ENCODE results near the gene PEAR1. TPM values are rescaled to one million over a fixed set of nuclear protein-coding genes. Genes with fewer than 3 reads are reported as not detected.
A peak's percentile ranks its signal among the peaks of the same experiment; 100 is the strongest.

The PEAR1 gene
- total and polyA plus RNA-seq, 2 donors: 0.61 to 2.5 TPM

DNA sequence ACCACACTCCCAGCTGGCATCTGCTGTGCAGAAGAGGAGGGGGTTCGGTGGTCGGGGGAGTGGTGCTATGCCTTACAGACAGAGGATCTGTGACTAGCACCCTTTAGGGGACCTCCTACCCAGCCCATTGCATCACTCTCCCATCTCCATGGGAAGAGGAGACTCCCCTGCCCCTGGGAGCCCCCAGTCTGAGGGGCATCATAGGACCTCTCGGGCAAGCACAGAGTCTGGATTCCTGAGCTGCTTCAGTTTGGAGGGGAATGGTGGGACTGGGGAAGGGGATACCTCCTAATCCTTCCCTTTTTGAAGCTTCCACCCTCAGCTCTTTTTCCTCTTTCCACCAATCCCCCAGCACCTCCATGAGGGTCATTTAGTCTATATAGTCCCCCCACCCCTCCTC, 36.0 kb upstream of the PEAR1 start:
- peaks cover 58 to 95% of the 10 kb centered on the region in 2 donors for H3K27me3 ChIP-seq (ENCODE audit: control insufficient read depth in 2 of 2, insufficient read depth in 1 of 2, low read length in 1 of 2)
- H3K9me3 ChIP-seq (ENCODE audit: control insufficient read depth in 2 of 2, insufficient read depth in 1 of 2, low read length in 1 of 2): peaks cover 0 to 11% of the 10 kb centered on the region in 2 donors
- H3K27ac ChIP-seq (ENCODE audit: low read depth in 1 of 2, low read length in 1 of 2): no peak overlapping the region
- no peaks in the 10 kb centered on the region for H3K36me3 ChIP-seq (ENCODE audit: control insufficient read depth in 2 of 2, insufficient read depth in 2 of 2, low read length in 1 of 2)
- H3K4me3 ChIP-seq (ENCODE audit: low read length in 2 of 2): no peak overlapping the region
- 75% methylated on average over 3 of the region's 3 CpGs for WGBS
- no peak for DNase-seq (ENCODE audit: low read depth in 6 of 9, low spot score in 9 of 9)
- H3K4me1 ChIP-seq (ENCODE audit: control insufficient read depth in 2 of 2, insufficient read depth in 2 of 2, low read length in 2 of 2): peaks cover 9 to 23% of the 10 kb centered on the region in 2 donors

DNA sequence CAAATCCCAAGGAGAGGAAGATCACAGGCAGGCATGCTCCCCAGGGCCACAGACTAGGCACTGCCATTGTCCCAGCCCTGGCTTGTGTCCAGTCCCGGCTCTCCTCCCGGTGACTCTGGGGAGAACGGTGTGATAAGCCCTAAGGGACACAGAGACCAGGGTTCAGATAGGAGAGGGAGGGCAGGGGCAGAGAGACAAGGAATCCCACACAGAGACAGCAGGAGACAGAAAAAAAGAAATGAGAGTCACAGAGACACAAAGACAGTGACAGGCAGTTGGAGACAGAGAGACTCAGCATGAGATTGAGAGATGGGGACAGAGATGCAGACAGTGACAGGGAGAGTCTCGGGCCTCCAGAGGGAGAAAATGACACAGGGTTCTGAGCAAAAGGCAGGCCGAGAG, 35.0 kb upstream of the PEAR1 start:
- Histone ChIP-seq H3K4me3 (ENCODE audit: low read length in 2 of 2) (no peak overlapping the region), H3K9me3 (ENCODE audit: control insufficient read depth in 2 of 2, insufficient read depth in 1 of 2, low read length in 1 of 2) (peaks cover 0 to 11% of the 10 kb centered on the region in 2 donors), H3K4me1 (ENCODE audit: control insufficient read depth in 2 of 2, insufficient read depth in 2 of 2, low read length in 2 of 2) (peaks cover 9 to 33% of the 10 kb centered on the region in 2 donors), H3K27me3 (ENCODE audit: control insufficient read depth in 2 of 2, insufficient read depth in 1 of 2, low read length in 1 of 2) (peaks cover 59 to 97% of the 10 kb centered on the region in 2 donors), H3K36me3 (ENCODE audit: control insufficient read depth in 2 of 2, insufficient read depth in 2 of 2, low read length in 1 of 2) (no peaks in the 10 kb centered on the region), H3K27ac (ENCODE audit: low read depth in 1 of 2, low read length in 1 of 2) (no peak overlapping the region)
- WGBS: 55% methylated on average over 5 of the region's 5 CpGs
- no peak for DNase-seq (ENCODE audit: low read depth in 6 of 9, low spot score in 9 of 9)

- Histone ChIP-seq H3K4me3 (ENCODE audit: low read length in 2 of 2) (peak within 1 kb of the TSS; percentile 27 to 43), H3K36me3 (ENCODE audit: control insufficient read depth in 2 of 2, insufficient read depth in 2 of 2, low read length in 1 of 2) (no peaks in the 10 kb centered on the region), H3K27me3 (ENCODE audit: control insufficient read depth in 2 of 2, insufficient read depth in 1 of 2, low read length in 1 of 2) (peaks cover 59 to 97% of the 10 kb centered on the region in 2 donors), H3K4me1 (ENCODE audit: control insufficient read depth in 2 of 2, insufficient read depth in 2 of 2, low read length in 2 of 2) (peaks cover 9 to 37% of the 10 kb centered on the region in 2 donors), H3K27ac (ENCODE audit: low read depth in 1 of 2, low read length in 1 of 2) (no peak within 1 kb of the TSS), H3K9me3 (ENCODE audit: control insufficient read depth in 2 of 2, insufficient read depth in 1 of 2, low read length in 1 of 2) (peaks cover 0 to 11% of the 10 kb centered on the region in 2 donors)
- no peak for DNase-seq (ENCODE audit: low read depth in 6 of 9, low spot score in 9 of 9)
- 12% methylated on average over 39 of the region's 39 CpGs for WGBS
Measured at GRCh38 chr1:156858959-156859522, 34.5 kb upstream of the PEAR1 start, which contains the start of gene INSRR. Gene INSRR, minus strand, starts transcription at chr1:156859117. Its CDS starts 496 bp downstream, at chr1:156858621.

GRCh38 chr1:156859523-156860112, 33.9 kb upstream of the PEAR1 start:
- WGBS: 5% methylated on average over 33 of the region's 33 CpGs
- Histone ChIP-seq H3K4me1 (ENCODE audit: control insufficient read depth in 2 of 2, insufficient read depth in 2 of 2, low read length in 2 of 2) (peaks cover 9 to 37% of the 10 kb centered on the region in 2 donors), H3K4me3 (ENCODE audit: low read length in 2 of 2) (peak overlapping the region; percentile 27 to 43), H3K36me3 (ENCODE audit: control insufficient read depth in 2 of 2, insufficient read depth in 2 of 2, low read length in 1 of 2) (no peaks in the 10 kb centered on the region), H3K27ac (ENCODE audit: low read depth in 1 of 2, low read length in 1 of 2) (no peak overlapping the region), H3K9me3 (ENCODE audit: control insufficient read depth in 2 of 2, insufficient read depth in 1 of 2, low read length in 1 of 2) (peaks cover 0 to 11% of the 10 kb centered on the region in 2 donors), H3K27me3 (ENCODE audit: control insufficient read depth in 2 of 2, insufficient read depth in 1 of 2, low read length in 1 of 2) (peaks cover 61 to 97% of the 10 kb centered on the region in 2 donors)
- DNase-seq (ENCODE audit: low read depth in 6 of 9, low spot score in 9 of 9): peak in 2 of 9 donors; percentile 11 to 36

GRCh38 chr1:156860113-156860627, 33.3 kb upstream of the PEAR1 start:
- no peaks in the 10 kb centered on the region for H3K36me3 ChIP-seq (ENCODE audit: control insufficient read depth in 2 of 2, insufficient read depth in 2 of 2, low read length in 1 of 2)
- H3K4me1 ChIP-seq (ENCODE audit: control insufficient read depth in 2 of 2, insufficient read depth in 2 of 2, low read length in 2 of 2): peaks cover 9 to 37% of the 10 kb centered on the region in 2 donors
- peaks cover 62 to 96% of the 10 kb centered on the region in 2 donors for H3K27me3 ChIP-seq (ENCODE audit: control insufficient read depth in 2 of 2, insufficient read depth in 1 of 2, low read length in 1 of 2)
- peak overlapping the region; percentile 27 to 43 for H3K4me3 ChIP-seq (ENCODE audit: low read length in 2 of 2)
- 2% methylated on average over 35 of the region's 35 CpGs for WGBS
- DNase-seq (ENCODE audit: low read depth in 6 of 9, low spot score in 9 of 9): peak in 5 of 9 donors; percentile 16 to 57 (median 44)
- no peak overlapping the region for H3K27ac ChIP-seq (ENCODE audit: low read depth in 1 of 2, low read length in 1 of 2)
- H3K9me3 ChIP-seq (ENCODE audit: control insufficient read depth in 2 of 2, insufficient read depth in 1 of 2, low read length in 1 of 2): peaks cover 0 to 11% of the 10 kb centered on the region in 2 donors

GRCh38 chr1:156860628-156861423, 32.7 kb upstream of the PEAR1 start, which contains the start of gene NTRK1:
Gene NTRK1, plus strand, starts transcription at chr1:156860865. Its CDS starts 70 bp downstream, at chr1:156860935.
- H3K4me3 ChIP-seq (ENCODE audit: low read length in 2 of 2): peak within 1 kb of the TSS; percentile 27 to 43
- H3K27ac ChIP-seq (ENCODE audit: low read depth in 1 of 2, low read length in 1 of 2): no peak within 1 kb of the TSS
- H3K9me3 ChIP-seq (ENCODE audit: control insufficient read depth in 2 of 2, insufficient read depth in 1 of 2, low read length in 1 of 2): peaks cover 0 to 11% of the 10 kb centered on the region in 2 donors
- peak; percentile 43 to 90 (median 70) for DNase-seq (ENCODE audit: low read depth in 6 of 9, low spot score in 9 of 9)
- WGBS: 5% methylated on average over 68 of the region's 69 CpGs
- H3K27me3 ChIP-seq (ENCODE audit: control insufficient read depth in 2 of 2, insufficient read depth in 1 of 2, low read length in 1 of 2): peaks cover 62 to 95% of the 10 kb centered on the region in 2 donors
- peaks cover 9 to 37% of the 10 kb centered on the region in 2 donors for H3K4me1 ChIP-seq (ENCODE audit: control insufficient read depth in 2 of 2, insufficient read depth in 2 of 2, low read length in 2 of 2)
- no peaks in the 10 kb centered on the region for H3K36me3 ChIP-seq (ENCODE audit: control insufficient read depth in 2 of 2, insufficient read depth in 2 of 2, low read length in 1 of 2)

DNA sequence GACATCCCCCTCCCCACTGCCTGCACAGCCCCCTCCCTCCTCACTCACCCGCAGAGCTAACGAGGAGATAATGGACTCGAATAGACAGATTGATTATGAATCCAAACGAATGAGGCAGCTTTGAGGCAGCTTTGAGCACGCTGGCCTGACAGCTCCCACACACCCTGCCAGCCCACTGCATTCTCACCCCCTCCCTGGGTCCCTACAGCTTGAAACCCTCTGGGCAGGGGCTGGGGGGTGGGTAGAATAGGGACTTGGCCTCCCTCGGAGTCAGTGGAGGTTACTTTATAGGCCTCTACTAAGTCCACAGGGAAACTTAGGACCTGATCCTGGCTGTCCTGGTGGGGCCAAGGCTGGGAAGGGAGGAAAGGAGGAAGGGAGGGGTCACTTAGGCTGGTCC, 30.9 kb upstream of the PEAR1 start:
- 94% methylated on average over 6 of the region's 6 CpGs for WGBS
- Histone ChIP-seq H3K9me3 (ENCODE audit: control insufficient read depth in 2 of 2, insufficient read depth in 1 of 2, low read length in 1 of 2) (peaks cover 0 to 11% of the 10 kb centered on the region in 2 donors), H3K36me3 (ENCODE audit: control insufficient read depth in 2 of 2, insufficient read depth in 2 of 2, low read length in 1 of 2) (peaks cover 0 to 3% of the 10 kb centered on the region in 2 donors), H3K27me3 (ENCODE audit: control insufficient read depth in 2 of 2, insufficient read depth in 1 of 2, low read length in 1 of 2) (peaks cover 51 to 89% of the 10 kb centered on the region in 2 donors), H3K27ac (ENCODE audit: low read depth in 1 of 2, low read length in 1 of 2) (no peak overlapping the region), H3K4me3 (ENCODE audit: low read length in 2 of 2) (no peak overlapping the region), H3K4me1 (ENCODE audit: control insufficient read depth in 2 of 2, insufficient read depth in 2 of 2, low read length in 2 of 2) (peaks cover 9 to 42% of the 10 kb centered on the region in 2 donors)
- no peak for DNase-seq (ENCODE audit: low read depth in 6 of 9, low spot score in 9 of 9)

- WGBS: 68% methylated on average over 10 of the region's 10 CpGs
Measured at GRCh38 chr1:156862997-156863599, 30.4 kb upstream of the PEAR1 start.

More at GRCh38 chr1:156862997-156863599, 30.4 kb upstream of the PEAR1 start:
- Histone ChIP-seq H3K27ac (ENCODE audit: low read depth in 1 of 2, low read length in 1 of 2) (no peak overlapping the region), H3K4me1 (ENCODE audit: control insufficient read depth in 2 of 2, insufficient read depth in 2 of 2, low read length in 2 of 2) (peaks cover 9 to 42% of the 10 kb centered on the region in 2 donors), H3K9me3 (ENCODE audit: control insufficient read depth in 2 of 2, insufficient read depth in 1 of 2, low read length in 1 of 2) (peaks cover 0 to 11% of the 10 kb centered on the region in 2 donors), H3K36me3 (ENCODE audit: control insufficient read depth in 2 of 2, insufficient read depth in 2 of 2, low read length in 1 of 2) (peaks cover 0 to 3% of the 10 kb centered on the region in 2 donors), H3K4me3 (ENCODE audit: low read length in 2 of 2) (no peak overlapping the region), H3K27me3 (ENCODE audit: control insufficient read depth in 2 of 2, insufficient read depth in 1 of 2, low read length in 1 of 2) (peaks cover 46 to 87% of the 10 kb centered on the region in 2 donors)
- no peak for DNase-seq (ENCODE audit: low read depth in 6 of 9, low spot score in 9 of 9)
